H1 (cell line): ENCODE data around the gene CYP27B1. TPM values are rescaled to one million over a fixed set of nuclear protein-coding genes. Genes with fewer than 3 reads are reported as not detected.

Experiments
- BACH1 ChIP-seq: IDR thresholded peaks from 2 replicates; pipeline ENCODE4 v1.6.1; 2012; ENCODE audit warnings: low read length, improper control_type of control experiment
- CHD7 ChIP-seq: fragments of 300-600 bp; sonication (generic); IDR thresholded peaks from 2 replicates; pipeline ENCODE4 v1.7.1; 2012; ENCODE audit warnings: low read length, moderate library complexity, mild to moderate bottlenecking, inconsistent platforms; ENCODE audit not compliant: insufficient replicate concordance
- EGR1 ChIP-seq: IDR thresholded peaks from 2 replicates; pipeline ENCODE4 v1.6.1; 2011; ENCODE audit warnings: low read depth, low read length, borderline replicate concordance
- GABPA ChIP-seq: IDR thresholded peaks from 2 replicates; pipeline ENCODE4 v1.6.1; 2011; ENCODE audit warnings: mild to moderate bottlenecking, low read length, moderate library complexity, borderline replicate concordance; ENCODE audit not compliant: insufficient read depth
- KDM1A ChIP-seq: fragments of 200-600, 300-600 bp; sonication (generic); IDR thresholded peaks from 2 replicates; pipeline ENCODE4 v1.7.1; 2016; ENCODE audit warnings: mild to moderate bottlenecking, low read length, borderline replicate concordance
- KDM4A ChIP-seq: IDR thresholded peaks from one replicate; pipeline ENCODE4 v1.7.1; 2012; ENCODE audit warnings: low read depth, mild to moderate bottlenecking, moderate library complexity, low read length, inconsistent platforms; ENCODE audit not compliant: severe bottlenecking
- KDM5A ChIP-seq: fragments of 200-600 bp; IDR thresholded peaks from 2 replicates; pipeline ENCODE4 v1.7.1; 2012; ENCODE audit warnings: mild to moderate bottlenecking, low read length, inconsistent platforms, mixed read lengths
- RBBP5 ChIP-seq: IDR thresholded peaks from 2 replicates; pipeline ENCODE4 v1.7.1; 2012; ENCODE audit warnings: low read depth, mild to moderate bottlenecking, inconsistent platforms, low read length, moderate library complexity, borderline replicate concordance
- RFX5 ChIP-seq: IDR thresholded peaks from 2 replicates; pipeline ENCODE4 v1.6.1; 2011; ENCODE audit warnings: low read depth, low read length, improper control_type of control experiment, borderline replicate concordance
- SUZ12 ChIP-seq: fragments of 200-600 bp; sonication (generic); IDR thresholded peaks from 2 replicates; pipeline ENCODE4 v1.6.1; 2012; ENCODE audit warnings: mild to moderate bottlenecking, inconsistent platforms, low read length, moderate library complexity, mixed read lengths
- polyA plus RNA-seq, 7 experiments: library from polyadenylated mRNA; depleted of rRNA in 3 of 7; stranded (reverse) in 5 of 7; unstranded in 2 of 7; fragments of >200 nt in 5 of 7; fragments of 200-250 nt in 2 of 7; gene quantifications; 1 replicate in 5 of 7; 2 replicates in 1 of 7; 4 replicates in 1 of 7; pipeline versions ENCODE4 v1.2.1 to v1.2.3, GENCODE V29; 2011 to 2013; ENCODE audit warnings: missing spikeins in 2 of 7, mixed read lengths in 2 of 7
- total RNA-seq: library from RNA; stranded (reverse); fragmentation: NEBNext Ultra II Directional; extraction: Animal tissue kit (Norgen Biotek cat#: 25700); gene quantifications from 2 replicates; pipeline ENCODE4 v1.2.1, GENCODE V29; 2021

Gene CYP27B1
- total and polyA plus RNA-seq, 2 of the 8 experiments (the other 6 are each of a cell fraction or from before 2014, with no cell fraction given): 2.9 to 3.3 TPM

GRCh38 chr12:57781244-57781643 is 14.4 kb upstream of the CYP27B1 start (continued):
- TF ChIP-seq CHD7 (no peak), GABPA (no peak), BACH1 (no peak), RFX5 (no peak), SUZ12 (no peak), EGR1 (no peak), RBBP5 (no peak), KDM1A (no peak), KDM4A (no peak), KDM5A (no peak)
